Keratinocyte (primary cell): ENCODE data around the gene PPP2R5C. TPM values are rescaled to one million over a fixed set of nuclear protein-coding genes. Genes with fewer than 3 reads are reported as not detected.

Experiments
- DNase-seq: peaks from one replicate; pipeline ENCODE4 v3.0.0-alpha.2; 2011; ENCODE audit warnings: low read depth, missing footprints, low spot score
- FAIRE-seq: peaks from 2 replicates; lab custom pipeline; 2011; peaks lifted over from hg19 to GRCh38; lab: Jason Lieb, UNC
- H2AFZ ChIP-seq: 2 replicates; pipeline ENCODE4 v1.6.0; 2012; ENCODE audit warnings: low read length, control low read depth, inconsistent platforms; ENCODE audit not compliant: control insufficient read depth
- H3K27ac ChIP-seq: 2 replicates; pipeline ENCODE4 v1.5.1; 2011; ENCODE audit warnings: low read length; ENCODE audit not compliant: control insufficient read depth, insufficient read depth
- H3K27me3 ChIP-seq: 3 replicates; pipeline ENCODE4 v1.6.0; 2011; ENCODE audit warnings: low read length; ENCODE audit not compliant: control insufficient read depth, insufficient read depth; ENCODE audit errors: extremely low read depth
- H3K36me3 ChIP-seq, 2 experiments: 2 replicates in 1 of 2; 3 replicates in 1 of 2; pipeline ENCODE4 v1.5.1; 2011; ENCODE audit warnings: low read length in 2 of 2, mild to moderate bottlenecking in 1 of 2; ENCODE audit not compliant: control insufficient read depth in 2 of 2, insufficient read depth in 2 of 2; ENCODE audit errors: extremely low read depth in 1 of 2
- H3K4me1 ChIP-seq: 3 replicates; pipeline ENCODE4 v1.5.1; 2011; ENCODE audit warnings: low read length; ENCODE audit not compliant: control insufficient read depth, insufficient read depth; ENCODE audit errors: extremely low read depth
- H3K4me2 ChIP-seq: 3 replicates; pipeline ENCODE4 v1.6.0; 2011; ENCODE audit warnings: low read depth, low read length; ENCODE audit not compliant: control insufficient read depth, insufficient read depth; ENCODE audit errors: extremely low read depth
- H3K4me3 ChIP-seq, 3 experiments: fragments of 200-600 bp in 1 of 3; sonication (generic) in 1 of 3; 2 replicates in 2 of 3; 3 replicates in 1 of 3; pipeline ENCODE4 v1.5.1; 2011 to 2016; ENCODE audit warnings: low read length in 3 of 3, mild to moderate bottlenecking in 3 of 3, control low read depth in 2 of 3, inconsistent platforms in 1 of 3, low read depth in 1 of 3, mixed read lengths in 1 of 3, mixed run types in 1 of 3, moderate library complexity in 1 of 3; ENCODE audit not compliant: control insufficient read depth in 2 of 3, insufficient read depth in 2 of 3; ENCODE audit errors: extremely low read depth in 1 of 3
- H3K79me2 ChIP-seq: 2 replicates; pipeline ENCODE4 v1.6.0; 2012; ENCODE audit warnings: low read length; ENCODE audit not compliant: control insufficient read depth, insufficient read depth
- H3K9ac ChIP-seq: 3 replicates; pipeline ENCODE4 v1.6.0; 2011; ENCODE audit warnings: low read length; ENCODE audit not compliant: control insufficient read depth, insufficient read depth; ENCODE audit errors: extremely low read depth
- H3K9me1 ChIP-seq: 3 replicates; pipeline ENCODE4 v1.6.0; 2011; ENCODE audit warnings: low read length; ENCODE audit not compliant: control insufficient read depth, insufficient read depth; ENCODE audit errors: extremely low read depth
- H3K9me3 ChIP-seq: 2 replicates; pipeline ENCODE4 v1.5.1; 2012; ENCODE audit warnings: low read depth, low read length; ENCODE audit not compliant: control insufficient read depth
- H4K20me1 ChIP-seq: 3 replicates; pipeline ENCODE4 v1.6.0; 2011; ENCODE audit warnings: low read length; ENCODE audit not compliant: control insufficient read depth, insufficient read depth; ENCODE audit errors: extremely low read depth
- EZH2 ChIP-seq: IDR thresholded peaks from one replicate; pipeline ENCODE4 v1.6.1; 2012; ENCODE audit warnings: inconsistent platforms, mild to moderate bottlenecking, low read length, moderate library complexity
- dilution Hi-C: fragments of 300-500 bp; cut with MboI; formaldehyde crosslinking; loops from one replicate; pipeline ENCODE4 v1.7.0; 2020; ENCODE audit warnings: low sequenced_read_pairs; ENCODE audit not compliant: extremely low pct_ligation_motif_present
- polyA plus RNA-seq, 5 experiments: library from polyadenylated mRNA; depleted of rRNA in 3 of 5; stranded (reverse) in 3 of 5; stranded (forward) in 1 of 5; unstranded in 1 of 5; fragments of >200 nt; gene quantifications; 1 replicate in 1 of 5; 2 replicates in 3 of 5; 3 replicates in 1 of 5; pipeline versions ENCODE4 v1.2.1 to v1.2.3, GENCODE V29; 2011 to 2012; ENCODE audit warnings: missing spikeins in 2 of 5, low read depth in 1 of 5, low replicate concordance in 1 of 5
- TF ChIP-seq, protein P1 (sequence below), 3 experiments: IDR thresholded peaks in 1 of 3; conservative IDR thresholded peaks in 1 of 3; optimal IDR thresholded peaks in 1 of 3; 2 replicates in 2 of 3; 3 replicates in 1 of 3; pipeline versions ENCODE3 to v1.5.1; 2011; ENCODE audit warnings: low read length in 3 of 3, mild to moderate bottlenecking in 3 of 3, moderate library complexity in 2 of 3, control low read depth in 1 of 3, inconsistent platforms in 1 of 3; ENCODE audit not compliant: insufficient read depth in 2 of 3; ENCODE audit errors: extremely low read depth in 1 of 3

The PPP2R5C gene
- polyA plus RNA-seq, 1 donor (not counting 4 experiments of a cell fraction or from before 2014, with no cell fraction given) = 105 TPM

DNA sequence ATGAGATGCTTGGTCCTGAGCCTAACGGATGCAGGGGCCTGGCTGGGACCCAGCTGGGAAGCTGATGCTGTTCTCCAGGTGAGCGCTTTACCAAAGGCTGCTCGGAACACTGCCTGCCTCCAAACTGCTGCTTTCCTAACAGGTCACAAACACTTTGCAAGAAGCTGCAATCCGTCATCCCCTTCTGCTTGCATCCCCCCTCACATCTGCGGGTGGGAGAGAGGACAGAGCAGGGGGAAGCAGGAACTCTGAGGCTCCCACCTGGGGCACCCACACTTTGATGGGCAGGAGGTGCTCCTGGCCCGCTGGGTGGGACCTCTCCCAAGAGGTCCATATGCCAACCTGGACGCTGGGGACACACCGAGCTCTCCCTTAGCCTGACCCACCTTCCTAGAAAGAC, 24.9 kb upstream of the PPP2R5C start:
- no peaks in the 10 kb centered on the region for H3K27me3 ChIP-seq
- H3K79me2 ChIP-seq = no peaks in the 10 kb centered on the region
- H3K4me2 ChIP-seq = no peak overlapping the region
- dilution Hi-C loops = no loop called here
- no peak overlapping the region for H3K4me3 ChIP-seq
- H2AFZ ChIP-seq = no peak overlapping the region
- FAIRE-seq (no peak), DNase-seq (no peak)
- peaks cover 2% of the 10 kb centered on the region for H3K9me3 ChIP-seq
- H4K20me1 ChIP-seq = no peaks in the 10 kb centered on the region
- H3K27ac ChIP-seq = no peak overlapping the region
- H3K9me1 ChIP-seq = no peaks in the 10 kb centered on the region
- H3K4me1 ChIP-seq = peaks cover 19% of the 10 kb centered on the region
- H3K9ac ChIP-seq = no peak overlapping the region
- TF ChIP-seq EZH2 = no peak
- TF ChIP-seq, protein P1, sequence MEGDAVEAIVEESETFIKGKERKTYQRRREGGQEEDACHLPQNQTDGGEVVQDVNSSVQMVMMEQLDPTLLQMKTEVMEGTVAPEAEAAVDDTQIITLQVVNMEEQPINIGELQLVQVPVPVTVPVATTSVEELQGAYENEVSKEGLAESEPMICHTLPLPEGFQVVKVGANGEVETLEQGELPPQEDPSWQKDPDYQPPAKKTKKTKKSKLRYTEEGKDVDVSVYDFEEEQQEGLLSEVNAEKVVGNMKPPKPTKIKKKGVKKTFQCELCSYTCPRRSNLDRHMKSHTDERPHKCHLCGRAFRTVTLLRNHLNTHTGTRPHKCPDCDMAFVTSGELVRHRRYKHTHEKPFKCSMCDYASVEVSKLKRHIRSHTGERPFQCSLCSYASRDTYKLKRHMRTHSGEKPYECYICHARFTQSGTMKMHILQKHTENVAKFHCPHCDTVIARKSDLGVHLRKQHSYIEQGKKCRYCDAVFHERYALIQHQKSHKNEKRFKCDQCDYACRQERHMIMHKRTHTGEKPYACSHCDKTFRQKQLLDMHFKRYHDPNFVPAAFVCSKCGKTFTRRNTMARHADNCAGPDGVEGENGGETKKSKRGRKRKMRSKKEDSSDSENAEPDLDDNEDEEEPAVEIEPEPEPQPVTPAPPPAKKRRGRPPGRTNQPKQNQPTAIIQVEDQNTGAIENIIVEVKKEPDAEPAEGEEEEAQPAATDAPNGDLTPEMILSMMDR (optimal IDR thresholded peaks at IDR 0.05 in 1 of 3, IDR thresholded peaks at IDR 0.05 in 1 of 3, conservative IDR thresholded peaks at IDR 0.05 in 1 of 3; ENCODE audit: extremely low read depth in 1 of 3, insufficient read depth in 2 of 3, low read length in 3 of 3) = no peak
- H3K36me3 ChIP-seq = no peaks in the 10 kb centered on the region

DNA sequence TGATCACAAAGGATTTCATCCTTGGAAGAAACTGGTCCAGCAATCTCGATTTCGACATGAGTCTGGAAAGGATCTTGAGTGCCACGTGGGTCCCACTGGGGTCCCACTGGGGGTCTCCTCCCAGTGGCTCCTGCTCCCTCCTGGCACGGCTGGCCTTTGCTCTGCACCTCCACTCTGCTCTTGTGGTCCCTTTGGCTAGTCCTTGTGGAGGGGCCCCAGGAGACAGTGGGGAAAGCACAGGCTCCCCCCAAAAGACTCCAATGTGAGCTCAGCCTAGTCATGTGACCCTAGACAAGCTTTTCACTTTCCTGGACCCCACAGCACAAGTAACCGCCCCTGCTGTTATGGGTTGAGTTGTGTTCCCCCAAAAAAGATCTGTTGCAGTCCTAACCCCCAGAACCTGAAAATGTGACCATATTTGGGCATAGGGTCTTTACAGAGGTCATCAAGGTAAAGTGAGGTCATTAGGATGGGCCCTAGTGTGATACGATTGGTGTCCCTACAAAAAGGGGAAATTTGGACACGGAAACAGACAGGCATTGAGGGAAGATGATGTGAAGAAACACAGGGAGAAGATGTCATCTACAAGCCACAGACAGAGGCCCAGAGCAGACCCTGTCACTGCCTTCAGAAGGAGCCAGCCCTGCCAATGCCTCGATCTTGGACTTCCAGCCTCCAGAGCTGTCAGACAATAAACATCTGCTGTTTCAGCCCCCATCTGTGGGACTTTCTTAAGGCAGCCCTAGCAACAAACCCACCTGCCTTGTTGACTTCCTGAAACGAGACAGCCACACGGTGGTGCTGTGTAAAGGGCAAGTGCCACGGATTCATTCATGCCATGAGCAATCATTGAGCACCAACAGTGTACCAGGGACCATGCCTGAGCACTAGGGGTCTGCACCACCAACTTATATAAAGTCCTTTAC, 23.8 kb upstream of the PPP2R5C start:
- Histone ChIP-seq H3K9me1 (no peaks in the 10 kb centered on the region), H3K4me2 (no peak overlapping the region), H3K4me3 (no peak overlapping the region), H4K20me1 (no peaks in the 10 kb centered on the region), H3K27ac (no peak overlapping the region), H3K9ac (no peak overlapping the region), H2AFZ (no peak overlapping the region), H3K36me3 (no peaks in the 10 kb centered on the region), H3K27me3 (no peaks in the 10 kb centered on the region), H3K4me1 (peaks cover 9% of the 10 kb centered on the region), H3K9me3 (peaks cover 2% of the 10 kb centered on the region), H3K79me2 (no peaks in the 10 kb centered on the region)
- DNase-seq = no peak
- TF ChIP-seq EZH2 = no peak
- TF ChIP-seq, protein P1 (optimal IDR thresholded peaks at IDR 0.05 in 1 of 3, IDR thresholded peaks at IDR 0.05 in 1 of 3, conservative IDR thresholded peaks at IDR 0.05 in 1 of 3; ENCODE audit: extremely low read depth in 1 of 3, insufficient read depth in 2 of 3, low read length in 3 of 3) = peak; percentile 38 to 70 (median 42)
- FAIRE-seq = peak; percentile 36
- dilution Hi-C loops = no loop called here
